PC-9 (cell line): ENCODE data around the gene CFAP141.

ENCODE experiments used
- CTCF ChIP-seq: fragments of 200-600 bp; sonication (generic); conservative IDR thresholded peaks from 2 replicates; pipeline ENCODE4 v1.6.1; 2017; ENCODE audit warnings: mixed run types, antibody characterized with exemption, mild to moderate bottlenecking, moderate library complexity
- EZH2 ChIP-seq: fragments of 200-600 bp; sonication (generic); IDR thresholded peaks from 2 replicates; pipeline ENCODE4 v1.8.0; 2017; ENCODE audit warnings: antibody characterized with exemption, low read depth

GRCh38 chr1:154213274-154213673 is 7.1 kb upstream of the CFAP141 start:
- TF ChIP-seq CTCF: no peak
- no peak for TF ChIP-seq EZH2
